Activated naive CD8-positive, alpha-beta T cell treated with anti-CD3 and anti-CD28 coated beads, Interleukin-2, amount 50 U/mL, for 24 hours (primary cell): Measurements from ENCODE around the gene IRX2.

Source experiments
- ATAC-seq: fragments of 150-1000 bp; cut with Tn5 transposase; one replicate; pipeline ENCODE4 v1.10.0; 2021
- DNase-seq: peaks from one replicate; pipeline ENCODE4 v3.0.0; 2021
- H3K27ac Mint-ChIP-seq: one replicate; pipeline ENCODE4 v1.8.0; 2021; ENCODE audit warnings: mild to moderate bottlenecking, mixed read lengths
- H3K27me3 Mint-ChIP-seq: one replicate; pipeline ENCODE4 v1.8.0; 2021; ENCODE audit warnings: mixed read lengths
- H3K36me3 Mint-ChIP-seq: one replicate; pipeline ENCODE4 v1.8.0; 2021; ENCODE audit warnings: low read depth, mixed read lengths
- H3K4me1 Mint-ChIP-seq: one replicate; pipeline ENCODE4 v1.8.0; 2021; ENCODE audit warnings: mixed read lengths
- H3K4me3 Mint-ChIP-seq: one replicate; pipeline ENCODE4 v1.8.0; 2021; ENCODE audit warnings: mild to moderate bottlenecking, moderate library complexity, mixed read lengths
- H3K9me3 Mint-ChIP-seq: one replicate; pipeline ENCODE4 v1.8.0; 2021; ENCODE audit warnings: mixed read lengths

The IRX2 gene

GRCh38 chr5:2761921-2762488, 10.5 kb upstream of the IRX2 start:
- Mint-ChIP-seq H3K36me3 (no peaks in the 10 kb centered on the region), H3K9me3 (no peaks in the 10 kb centered on the region), H3K27me3 (peaks cover 39% of the 10 kb centered on the region), H3K4me3 (no peak overlapping the region), H3K27ac (no peak overlapping the region), H3K4me1 (no peaks in the 10 kb centered on the region)
- ATAC-seq (no peak), DNase-seq (no peak)

GRCh38 chr5:2759696-2760461, 8.4 kb upstream of the IRX2 start:
- Mint-ChIP-seq H3K4me1 (peaks cover 6% of the 10 kb centered on the region), H3K27ac (no peak overlapping the region), H3K9me3 (no peaks in the 10 kb centered on the region), H3K36me3 (no peaks in the 10 kb centered on the region), H3K4me3 (no peak overlapping the region), H3K27me3 (peaks cover 52% of the 10 kb centered on the region)
- DNase-seq (no peak), ATAC-seq (no peak)

- Mint-ChIP-seq H3K27me3 (peaks cover 60% of the 10 kb centered on the region), H3K4me1 (peaks cover 6% of the 10 kb centered on the region), H3K4me3 (no peak overlapping the region), H3K36me3 (no peaks in the 10 kb centered on the region), H3K27ac (no peak overlapping the region), H3K9me3 (no peaks in the 10 kb centered on the region)
- DNase-seq, result no peak
- ATAC-seq, result no peak
Observed at GRCh38 chr5:2759091-2759490, 7.6 kb upstream of the IRX2 start.

- H3K4me3 Mint-ChIP-seq, result no peak overlapping the region
Observed at GRCh38 chr5:2758632-2759031, 7.2 kb upstream of the IRX2 start.

GRCh38 chr5:2757563-2758351, 6.3 kb upstream of the IRX2 start:
- no peak overlapping the region for H3K4me3 Mint-ChIP-seq
- no peak overlapping the region for H3K27ac Mint-ChIP-seq
- no peaks in the 10 kb centered on the region for H3K9me3 Mint-ChIP-seq
- DNase-seq (no peak), ATAC-seq (no peak)
- peaks cover 71% of the 10 kb centered on the region for H3K27me3 Mint-ChIP-seq
- H3K36me3 Mint-ChIP-seq, result no peaks in the 10 kb centered on the region
- peaks cover 10% of the 10 kb centered on the region for H3K4me1 Mint-ChIP-seq

More at GRCh38 chr5:2758632-2759031, 7.2 kb upstream of the IRX2 start:
- Mint-ChIP-seq H3K27ac (no peak overlapping the region), H3K4me1 (peaks cover 7% of the 10 kb centered on the region), H3K27me3 (peaks cover 63% of the 10 kb centered on the region), H3K9me3 (no peaks in the 10 kb centered on the region), H3K36me3 (no peaks in the 10 kb centered on the region)
- DNase-seq (no peak), ATAC-seq (no peak)

DNA sequence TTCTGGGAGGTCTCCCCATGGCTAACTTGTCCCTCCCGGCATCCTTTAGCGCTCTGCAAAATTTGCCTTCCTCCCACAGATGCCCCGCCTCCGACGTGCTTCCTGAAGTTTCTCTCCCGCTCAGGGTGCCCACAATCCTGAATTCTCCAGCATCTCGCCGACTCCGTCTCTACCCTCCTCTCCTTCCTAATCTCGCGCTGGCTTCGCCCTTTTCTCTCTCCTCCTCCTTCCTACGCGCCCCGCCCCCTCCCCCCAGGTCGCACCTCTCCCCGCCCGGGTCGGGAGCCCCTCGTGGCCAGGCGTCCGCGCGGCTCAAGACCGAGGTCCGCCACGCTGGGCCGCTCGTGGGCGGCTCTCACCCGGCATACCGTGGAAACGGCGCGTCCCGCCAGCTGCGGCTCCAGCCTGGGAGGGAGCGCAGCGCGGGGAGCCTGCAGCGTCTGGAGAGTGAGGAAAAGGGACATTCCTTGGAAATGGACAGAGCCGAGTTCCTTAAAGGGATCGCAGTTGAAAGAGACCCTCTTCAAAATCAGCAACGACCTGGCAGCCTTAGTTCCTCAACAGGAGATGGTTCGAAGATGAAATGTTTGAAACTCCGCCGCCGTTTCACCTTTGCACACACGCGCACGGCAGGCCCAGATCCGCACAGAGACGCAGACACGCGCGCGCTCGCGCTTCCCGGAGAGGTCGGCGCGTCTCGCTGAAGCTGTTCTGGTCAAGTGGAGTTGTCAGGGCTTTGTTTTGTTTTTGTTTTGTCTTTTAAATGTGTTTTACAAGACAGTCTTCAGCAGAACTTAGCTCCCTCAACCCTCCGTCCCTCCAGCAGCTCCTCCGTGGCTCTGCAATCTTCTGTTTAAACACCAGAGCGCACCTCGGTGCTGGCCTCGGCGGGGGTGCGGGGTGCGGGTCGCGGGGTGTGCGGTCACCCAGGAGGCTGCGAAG, 5.0 kb upstream of the IRX2 start:
- H3K4me1 Mint-ChIP-seq, result peaks cover 10% of the 10 kb centered on the region
- peaks cover 68% of the 10 kb centered on the region for H3K27me3 Mint-ChIP-seq
- H3K36me3 Mint-ChIP-seq, result no peaks in the 10 kb centered on the region
- ATAC-seq, result no peak
- H3K4me3 Mint-ChIP-seq, result no peak overlapping the region
- H3K9me3 Mint-ChIP-seq, result no peaks in the 10 kb centered on the region
- no peak for DNase-seq
- H3K27ac Mint-ChIP-seq, result no peak overlapping the region

GRCh38 chr5:2755681-2756171, 4.2 kb upstream of the IRX2 start:
- H3K4me1 Mint-ChIP-seq, result peaks cover 10% of the 10 kb centered on the region
- no peak for ATAC-seq
- no peak overlapping the region for H3K27ac Mint-ChIP-seq
- H3K9me3 Mint-ChIP-seq, result no peaks in the 10 kb centered on the region
- no peaks in the 10 kb centered on the region for H3K36me3 Mint-ChIP-seq
- H3K27me3 Mint-ChIP-seq, result peaks cover 61% of the 10 kb centered on the region
- DNase-seq, result no peak
- no peak overlapping the region for H3K4me3 Mint-ChIP-seq

- no peak for DNase-seq
- Mint-ChIP-seq H3K9me3 (no peaks in the 10 kb centered on the region), H3K4me1 (peaks cover 10% of the 10 kb centered on the region), H3K4me3 (no peak overlapping the region), H3K27me3 (peaks cover 60% of the 10 kb centered on the region), H3K36me3 (no peaks in the 10 kb centered on the region), H3K27ac (no peak overlapping the region)
- ATAC-seq, result no peak
Observed at GRCh38 chr5:2755076-2755680, 3.7 kb upstream of the IRX2 start.

DNA sequence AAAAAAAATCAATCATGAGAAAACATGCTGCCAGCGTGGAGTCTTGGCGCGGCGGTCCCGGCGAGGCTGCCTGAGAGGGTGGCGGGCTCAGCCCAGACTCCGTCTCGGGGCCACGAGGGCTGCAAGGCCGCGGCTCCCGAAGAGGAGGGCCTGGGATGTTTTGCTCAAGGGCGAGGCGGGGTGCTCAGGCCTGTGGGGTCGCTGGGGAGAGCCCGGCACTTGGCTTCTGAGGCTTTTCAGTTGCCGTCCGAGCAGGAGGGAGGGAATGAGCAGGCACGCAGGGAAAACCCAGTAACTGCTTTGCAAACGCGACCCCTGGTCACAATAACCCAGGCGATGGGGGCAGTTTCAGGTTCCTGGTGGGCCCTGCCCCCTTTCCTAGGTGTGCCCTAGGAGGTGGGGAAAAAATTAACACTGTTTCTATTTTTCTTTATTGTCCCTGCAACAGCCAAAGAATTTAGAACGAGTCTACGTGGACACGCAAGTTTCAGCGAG, 3.2 kb upstream of the IRX2 start:
- peaks cover 3% of the 10 kb centered on the region for H3K36me3 Mint-ChIP-seq
- H3K27me3 Mint-ChIP-seq, result peaks cover 62% of the 10 kb centered on the region
- DNase-seq, result no peak

GRCh38 chr5:2753452-2754420, 2.3 kb upstream of the IRX2 start:
- Mint-ChIP-seq H3K27ac (no peak overlapping the region), H3K4me1 (peaks cover 10% of the 10 kb centered on the region), H3K4me3 (no peak overlapping the region), H3K36me3 (peaks cover 7% of the 10 kb centered on the region), H3K27me3 (peaks cover 62% of the 10 kb centered on the region), H3K9me3 (no peaks in the 10 kb centered on the region)
- ATAC-seq (no peak), DNase-seq (no peak)

More for the DNA sequence above, 3.2 kb upstream of the IRX2 start:
- Mint-ChIP-seq H3K4me1 (peaks cover 10% of the 10 kb centered on the region), H3K27ac (no peak overlapping the region), H3K9me3 (no peaks in the 10 kb centered on the region), H3K4me3 (no peak overlapping the region)
- ATAC-seq, result no peak

GRCh38 chr5:2752821-2753439, 1.5 kb upstream of the IRX2 start:
- no peak for ATAC-seq
- H3K9me3 Mint-ChIP-seq, result no peaks in the 10 kb centered on the region
- peaks cover 10% of the 10 kb centered on the region for H3K4me1 Mint-ChIP-seq
- H3K27ac Mint-ChIP-seq, result no peak overlapping the region
- DNase-seq, result no peak
- peaks cover 58% of the 10 kb centered on the region for H3K27me3 Mint-ChIP-seq
- peaks cover 7% of the 10 kb centered on the region for H3K36me3 Mint-ChIP-seq
- H3K4me3 Mint-ChIP-seq, result no peak overlapping the region

- DNase-seq (no peak), ATAC-seq (no peak)
- peaks cover 10% of the 10 kb centered on the region for H3K4me1 Mint-ChIP-seq
- no peak overlapping the region for H3K27ac Mint-ChIP-seq
- H3K9me3 Mint-ChIP-seq, result no peaks in the 10 kb centered on the region
- peaks cover 58% of the 10 kb centered on the region for H3K27me3 Mint-ChIP-seq
- H3K36me3 Mint-ChIP-seq, result peaks cover 9% of the 10 kb centered on the region
- H3K4me3 Mint-ChIP-seq, result no peak overlapping the region
Observed at GRCh38 chr5:2752059-2752820, 763 bp upstream of the IRX2 start.
